ENCODE results near the gene F10.
A peak's percentile ranks its signal among the peaks of the same experiment; 100 is the strongest.

F10 gene

GRCh38 chr13:113148407-113148806 is 25.8 kb downstream of the F10 start:
- H3K36me3 Mint-ChIP-seq (ENCODE audit: insufficient read depth), result peaks cover 10% of the 10 kb centered on the region
- H3K27ac Mint-ChIP-seq, result peak overlapping the region in 1 of 2 donors; percentile 68
- H3K4me3 Mint-ChIP-seq, result no peak overlapping the region
- peaks cover 9 to 10% of the 10 kb centered on the region in 2 donors for H3K4me1 Mint-ChIP-seq (ENCODE audit: low read depth in 2 of 2)
- ATAC-seq (replicated peaks) (no peak), DNase-seq (no peak)
- H3K27me3 Mint-ChIP-seq, result peaks cover 0 to 20% of the 10 kb centered on the region in 2 donors
- H3K9me3 Mint-ChIP-seq, result no peaks in the 10 kb centered on the region

- DNase-seq, result no peak
- Mint-ChIP-seq H3K27me3 (peaks cover 0 to 20% of the 10 kb centered on the region in 2 donors), H3K4me1 (ENCODE audit: low read depth in 2 of 2) (peaks cover 9 to 10% of the 10 kb centered on the region in 2 donors), H3K4me3 (no peak overlapping the region), H3K36me3 (ENCODE audit: insufficient read depth) (peaks cover 15% of the 10 kb centered on the region), H3K9me3 (no peaks in the 10 kb centered on the region), H3K27ac (peak overlapping the region in 1 of 2 donors; percentile 44)
- no peak for ATAC-seq (replicated peaks)
Measured at GRCh38 chr13:113148940-113149503, 26.4 kb downstream of the F10 start.

GRCh38 chr13:113149711-113150549 is 27.3 kb downstream of the F10 start:
- peaks cover 0 to 20% of the 10 kb centered on the region in 2 donors for H3K27me3 Mint-ChIP-seq
- no peak for ATAC-seq (replicated peaks)
- no peak for DNase-seq

GRCh38 chr13:113150550-113151365 is 28.2 kb downstream of the F10 start:
- Mint-ChIP-seq H3K9me3 (peaks cover 0 to 2% of the 10 kb centered on the region in 2 donors), H3K36me3 (ENCODE audit: insufficient read depth) (peaks cover 19% of the 10 kb centered on the region), H3K4me1 (ENCODE audit: low read depth in 2 of 2) (peaks cover 10 to 13% of the 10 kb centered on the region in 2 donors), H3K4me3 (peak overlapping the region; percentile 25 to 35), H3K27ac (no peak overlapping the region), H3K27me3 (peaks cover 0 to 17% of the 10 kb centered on the region in 2 donors)
- DNase-seq (no peak), ATAC-seq (replicated peaks) (no peak)

More at GRCh38 chr13:113149711-113150549, 27.3 kb downstream of the F10 start:
- no peak overlapping the region for H3K4me3 Mint-ChIP-seq
- no peaks in the 10 kb centered on the region for H3K9me3 Mint-ChIP-seq
- H3K4me1 Mint-ChIP-seq (ENCODE audit: low read depth in 2 of 2), result peaks cover 10 to 11% of the 10 kb centered on the region in 2 donors
- H3K27ac Mint-ChIP-seq, result peak overlapping the region in 1 of 2 donors; percentile 44
- H3K36me3 Mint-ChIP-seq (ENCODE audit: insufficient read depth), result peaks cover 18% of the 10 kb centered on the region

- H3K36me3 Mint-ChIP-seq (ENCODE audit: insufficient read depth), result peaks cover 20% of the 10 kb centered on the region
- H3K4me1 Mint-ChIP-seq (ENCODE audit: low read depth in 2 of 2), result peaks cover 10 to 13% of the 10 kb centered on the region in 2 donors
- H3K4me3 Mint-ChIP-seq, result peak overlapping the region; percentile 67 to 75
- DNase-seq (no peak), ATAC-seq (replicated peaks) (peak; percentile 14)
- peak overlapping the region; percentile 20 to 63 for H3K27ac Mint-ChIP-seq
- H3K9me3 Mint-ChIP-seq, result peaks cover 0 to 2% of the 10 kb centered on the region in 2 donors
- H3K27me3 Mint-ChIP-seq, result peaks cover 0 to 5% of the 10 kb centered on the region in 2 donors
Measured at GRCh38 chr13:113151745-113152690, 29.4 kb downstream of the F10 start.

GRCh38 chr13:113152691-113152983 is 30.0 kb downstream of the F10 start:
- Mint-ChIP-seq H3K27ac (peak overlapping the region; percentile 20 to 63), H3K9me3 (peaks cover 0 to 2% of the 10 kb centered on the region in 2 donors)

GRCh38 chr13:113152984-113153809 is 30.6 kb downstream of the F10 start:
- H3K9me3 Mint-ChIP-seq, result peaks cover 0 to 2% of the 10 kb centered on the region in 2 donors
- no peaks in the 10 kb centered on the region for H3K27me3 Mint-ChIP-seq
- H3K4me1 Mint-ChIP-seq (ENCODE audit: low read depth in 2 of 2), result peaks cover 10 to 14% of the 10 kb centered on the region in 2 donors
- peaks cover 22% of the 10 kb centered on the region for H3K36me3 Mint-ChIP-seq (ENCODE audit: insufficient read depth)
- ATAC-seq (replicated peaks) (peak; percentile 32), DNase-seq (no peak)
- peak overlapping the region; percentile 67 to 75 for H3K4me3 Mint-ChIP-seq
- peak overlapping the region; percentile 63 to 71 for H3K27ac Mint-ChIP-seq

More at GRCh38 chr13:113152691-113152983, 30.0 kb downstream of the F10 start:
- Mint-ChIP-seq H3K36me3 (ENCODE audit: insufficient read depth) (peaks cover 22% of the 10 kb centered on the region), H3K4me1 (ENCODE audit: low read depth in 2 of 2) (peaks cover 10 to 13% of the 10 kb centered on the region in 2 donors), H3K4me3 (peak overlapping the region; percentile 67 to 75), H3K27me3 (no peaks in the 10 kb centered on the region)
- DNase-seq (no peak), ATAC-seq (replicated peaks) (no peak)

GRCh38 chr13:113153810-113154748 is 31.5 kb downstream of the F10 start:
- DNase-seq (peak; percentile 52 to 62 (median 60)), ATAC-seq (replicated peaks) (peak; percentile 84)
- Mint-ChIP-seq H3K27me3 (no peaks in the 10 kb centered on the region), H3K36me3 (ENCODE audit: insufficient read depth) (peaks cover 22% of the 10 kb centered on the region), H3K27ac (peak overlapping the region; percentile 33 to 71), H3K9me3 (peaks cover 0 to 2% of the 10 kb centered on the region in 2 donors), H3K4me1 (ENCODE audit: low read depth in 2 of 2) (peaks cover 10 to 19% of the 10 kb centered on the region in 2 donors), H3K4me3 (peak overlapping the region; percentile 67 to 75)

GRCh38 chr13:113155201-113155600 is 32.6 kb downstream of the F10 start:
- H3K4me3 Mint-ChIP-seq, result peak overlapping the region; percentile 35 to 45
- DNase-seq, result no peak

GRCh38 chr13:113155982-113156655 is 33.5 kb downstream of the F10 start:
- Mint-ChIP-seq H3K4me1 (ENCODE audit: low read depth in 2 of 2) (peaks cover 13 to 21% of the 10 kb centered on the region in 2 donors), H3K27me3 (no peaks in the 10 kb centered on the region), H3K4me3 (no peak overlapping the region), H3K36me3 (ENCODE audit: insufficient read depth) (peaks cover 29% of the 10 kb centered on the region), H3K27ac (no peak overlapping the region), H3K9me3 (peaks cover 0 to 2% of the 10 kb centered on the region in 2 donors)
- ATAC-seq (replicated peaks), result no peak
- DNase-seq, result no peak

More at GRCh38 chr13:113155201-113155600, 32.6 kb downstream of the F10 start:
- Mint-ChIP-seq H3K27me3 (no peaks in the 10 kb centered on the region), H3K27ac (peak overlapping the region; percentile 30 to 33), H3K9me3 (peaks cover 0 to 2% of the 10 kb centered on the region in 2 donors), H3K4me1 (ENCODE audit: low read depth in 2 of 2) (peaks cover 10 to 19% of the 10 kb centered on the region in 2 donors), H3K36me3 (ENCODE audit: insufficient read depth) (peaks cover 23% of the 10 kb centered on the region)
- ATAC-seq (replicated peaks), result no peak

Data from effector memory CD8-positive, alpha-beta T cell (primary cell).